ENCODE data around the gene NPHP4.

Gene NPHP4

GRCh38 chr1:5889462-5889861, 102.8 kb downstream of the NPHP4 start:
- no peak overlapping the region for H3K27ac ChIP-seq (ENCODE audit: low read depth, low read length, poor library complexity, severe bottlenecking)
- no peak overlapping the region for H2AFZ ChIP-seq (ENCODE audit: low read length)
- no peak overlapping the region for H3K9ac ChIP-seq (ENCODE audit: low read length)
- no peaks in the 10 kb centered on the region for H3K9me2 ChIP-seq (ENCODE audit: low read depth, low read length)
- H3K9me3 ChIP-seq (ENCODE audit: low read length): no peaks in the 10 kb centered on the region
- TF ChIP-seq CTCF (IDR thresholded peaks at IDR 0.05; ENCODE audit: low read length) (no peak), EZH2 (IDR thresholded peaks at IDR 0.05; ENCODE audit: borderline replicate concordance, low read length) (no peak)
- no peak overlapping the region for H3K4me2 ChIP-seq (ENCODE audit: low read length)
- no peaks in the 10 kb centered on the region for H3F3A ChIP-seq (ENCODE audit: insufficient read depth, low read length)
- no peaks in the 10 kb centered on the region for H4K20me1 ChIP-seq (ENCODE audit: insufficient read depth, low read length)
- no peaks in the 10 kb centered on the region for H3K27me3 ChIP-seq (ENCODE audit: insufficient read depth, low read length)
- no peak overlapping the region for H3K4me3 ChIP-seq (ENCODE audit: low read depth, low read length, poor library complexity, severe bottlenecking)
- H3K79me2 ChIP-seq (ENCODE audit: insufficient read depth, low read length): no peaks in the 10 kb centered on the region
- H3K36me3 ChIP-seq (ENCODE audit: insufficient read depth, low read length): no peaks in the 10 kb centered on the region
- H3K4me1 ChIP-seq (ENCODE audit: insufficient read depth, low read length, severe bottlenecking): no peaks in the 10 kb centered on the region

DNA sequence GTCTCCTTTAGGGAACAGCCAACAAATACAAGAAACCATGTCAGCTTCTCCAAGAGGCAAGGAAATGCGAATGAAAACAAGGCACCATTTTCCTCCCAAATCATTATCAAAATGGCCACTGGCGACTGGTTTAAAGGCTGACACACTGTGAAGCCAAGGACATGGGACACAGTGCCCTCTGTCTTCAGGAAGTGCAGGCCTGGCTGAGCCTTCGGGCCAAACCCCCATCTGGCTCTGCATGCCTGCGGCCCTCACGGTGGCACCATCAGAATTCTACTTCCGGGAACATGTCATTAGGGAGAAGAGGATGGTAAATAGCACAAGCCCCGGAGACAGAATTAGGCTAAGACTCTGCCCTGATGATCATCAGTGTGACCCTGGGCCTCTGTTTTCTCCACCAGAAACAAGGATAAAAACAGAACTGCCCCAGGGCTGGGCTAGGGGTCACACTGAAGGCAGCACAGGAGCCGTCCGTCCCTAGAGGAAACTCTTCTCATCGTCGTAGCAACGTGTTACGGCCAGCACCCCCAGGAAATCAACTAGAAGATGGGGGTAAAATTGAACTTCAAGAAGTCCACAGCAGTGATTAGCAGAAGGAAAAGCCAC, 103.5 kb downstream of the NPHP4 start:
- Histone ChIP-seq H3K4me3 (ENCODE audit: low read depth, low read length, poor library complexity, severe bottlenecking) (no peak overlapping the region), H3F3A (ENCODE audit: insufficient read depth, low read length) (no peaks in the 10 kb centered on the region), H4K20me1 (ENCODE audit: insufficient read depth, low read length) (no peaks in the 10 kb centered on the region), H3K36me3 (ENCODE audit: insufficient read depth, low read length) (no peaks in the 10 kb centered on the region), H3K27ac (ENCODE audit: low read depth, low read length, poor library complexity, severe bottlenecking) (no peak overlapping the region), H2AFZ (ENCODE audit: low read length) (no peak overlapping the region), H3K4me2 (ENCODE audit: low read length) (no peak overlapping the region), H3K9ac (ENCODE audit: low read length) (no peak overlapping the region), H3K9me3 (ENCODE audit: low read length) (no peaks in the 10 kb centered on the region), H3K27me3 (ENCODE audit: insufficient read depth, low read length) (no peaks in the 10 kb centered on the region), H3K9me2 (ENCODE audit: low read depth, low read length) (no peaks in the 10 kb centered on the region), H3K79me2 (ENCODE audit: insufficient read depth, low read length) (no peaks in the 10 kb centered on the region), H3K4me1 (ENCODE audit: insufficient read depth, low read length, severe bottlenecking) (no peaks in the 10 kb centered on the region)
- TF ChIP-seq EZH2 (IDR thresholded peaks at IDR 0.05; ENCODE audit: borderline replicate concordance, low read length) (no peak), CTCF (IDR thresholded peaks at IDR 0.05; ENCODE audit: low read length) (no peak)

- H3K4me1 ChIP-seq (ENCODE audit: insufficient read depth, low read length, severe bottlenecking): no peaks in the 10 kb centered on the region
- TF ChIP-seq EZH2 (IDR thresholded peaks at IDR 0.05; ENCODE audit: borderline replicate concordance, low read length): no peak
- TF ChIP-seq CTCF (IDR thresholded peaks at IDR 0.05; ENCODE audit: low read length): no peak
- H3K27ac ChIP-seq (ENCODE audit: low read depth, low read length, poor library complexity, severe bottlenecking): no peak overlapping the region
Observed at GRCh38 chr1:5887971-5888361, 104.3 kb downstream of the NPHP4 start.

More at GRCh38 chr1:5887971-5888361, 104.3 kb downstream of the NPHP4 start:
- no peak overlapping the region for H3K4me3 ChIP-seq (ENCODE audit: low read depth, low read length, poor library complexity, severe bottlenecking)
- H2AFZ ChIP-seq (ENCODE audit: low read length): no peak overlapping the region
- H3K36me3 ChIP-seq (ENCODE audit: insufficient read depth, low read length): no peaks in the 10 kb centered on the region
- no peaks in the 10 kb centered on the region for H3K27me3 ChIP-seq (ENCODE audit: insufficient read depth, low read length)
- H3K9me2 ChIP-seq (ENCODE audit: low read depth, low read length): no peaks in the 10 kb centered on the region
- no peaks in the 10 kb centered on the region for H3K79me2 ChIP-seq (ENCODE audit: insufficient read depth, low read length)
- no peaks in the 10 kb centered on the region for H3F3A ChIP-seq (ENCODE audit: insufficient read depth, low read length)
- no peak overlapping the region for H3K9ac ChIP-seq (ENCODE audit: low read length)
- no peak overlapping the region for H3K4me2 ChIP-seq (ENCODE audit: low read length)
- H3K9me3 ChIP-seq (ENCODE audit: low read length): no peaks in the 10 kb centered on the region
- H4K20me1 ChIP-seq (ENCODE audit: insufficient read depth, low read length): no peaks in the 10 kb centered on the region

Data from OCI-LY1 (cell line).